Measurements from ENCODE around the gene CHST15. TPM values are rescaled to one million over a fixed set of nuclear protein-coding genes. Genes with fewer than 3 reads are reported as not detected.

Gene CHST15
- total and polyA plus RNA-seq, 4 donors, result 2.9 to 16.5 (median 6.4) TPM

GRCh38 chr10:123962756-123963530 is 130.5 kb downstream of the CHST15 start:
- H3K27me3 ChIP-seq (ENCODE audit: control insufficient read depth in 4 of 4, insufficient read depth in 4 of 4, low read length in 3 of 4), result peaks cover 0 to 6% (median 3%) of the 10 kb centered on the region in 4 donors
- 56% methylated on average over 10 of the region's 10 CpGs for WGBS
- H3K9me3 ChIP-seq (ENCODE audit: control insufficient read depth in 4 of 4, low read length in 3 of 4), result no peaks in the 10 kb centered on the region
- no peak overlapping the region for H3K9ac ChIP-seq (ENCODE audit: low read depth in 1 of 2, low read length in 2 of 2)
- no peaks in the 10 kb centered on the region for H3K4me1 ChIP-seq (ENCODE audit: control insufficient read depth in 4 of 4, insufficient read depth in 4 of 4, low read length in 3 of 4)
- no peaks in the 10 kb centered on the region for H3K36me3 ChIP-seq (ENCODE audit: control insufficient read depth in 4 of 4, insufficient read depth in 3 of 4, low read depth in 1 of 4, low read length in 3 of 4)
- DNase-seq (ENCODE audit: low spot score), result no peak
- H3K27ac ChIP-seq (ENCODE audit: low read depth in 1 of 2, low read length in 2 of 2), result no peak overlapping the region
- H3K4me3 ChIP-seq (ENCODE audit: low read depth in 1 of 3, low read length in 3 of 3), result no peak overlapping the region
- no peak for TF ChIP-seq GABPA (IDR thresholded peaks at IDR 0.05 in 1 of 2, conservative IDR thresholded peaks at IDR 0.05 in 1 of 2)
- no peak for TF ChIP-seq MAX (IDR thresholded peaks at IDR 0.05)
- TF ChIP-seq NR2F2 (IDR thresholded peaks at IDR 0.05), result no peak
- TF ChIP-seq CTCF (IDR thresholded peaks at IDR 0.05; ENCODE audit: low read depth, low read length, missing input control), result no peak
- TF ChIP-seq FOXA2 (IDR thresholded peaks at IDR 0.05), result no peak
- no peak for TF ChIP-seq EGR1 (IDR thresholded peaks at IDR 0.05; ENCODE audit: low read depth in 2 of 2)
- no peak for TF ChIP-seq SP1 (IDR thresholded peaks at IDR 0.05)
- TF ChIP-seq REST (IDR thresholded peaks at IDR 0.05), result no peak
- no peak for TF ChIP-seq RAD21 (IDR thresholded peaks at IDR 0.05)
- no peak for TF ChIP-seq HNF4G (IDR thresholded peaks at IDR 0.05)
- TF ChIP-seq RXRA (IDR thresholded peaks at IDR 0.05), result no peak

- Histone ChIP-seq H3K9me3 (ENCODE audit: control insufficient read depth in 4 of 4, low read length in 3 of 4) (no peaks in the 10 kb centered on the region), H3K9ac (ENCODE audit: low read depth in 1 of 2, low read length in 2 of 2) (no peak overlapping the region), H3K4me3 (ENCODE audit: low read depth in 1 of 3, low read length in 3 of 3) (no peak overlapping the region), H3K36me3 (ENCODE audit: control insufficient read depth in 4 of 4, insufficient read depth in 3 of 4, low read depth in 1 of 4, low read length in 3 of 4) (no peaks in the 10 kb centered on the region), H3K27ac (ENCODE audit: low read depth in 1 of 2, low read length in 2 of 2) (no peak overlapping the region), H3K27me3 (ENCODE audit: control insufficient read depth in 4 of 4, insufficient read depth in 4 of 4, low read length in 3 of 4) (peaks cover 0 to 4% (median 0%) of the 10 kb centered on the region in 4 donors), H3K4me1 (ENCODE audit: control insufficient read depth in 4 of 4, insufficient read depth in 4 of 4, low read length in 3 of 4) (no peaks in the 10 kb centered on the region)
- no peak for DNase-seq (ENCODE audit: low spot score)
- WGBS, result 49% methylated on average over 2 of the region's 2 CpGs
- TF ChIP-seq RAD21 (IDR thresholded peaks at IDR 0.05) (no peak), HNF4A (conservative IDR thresholded peaks at IDR 0.05) (no peak), SP1 (IDR thresholded peaks at IDR 0.05) (no peak), FOXA2 (IDR thresholded peaks at IDR 0.05) (no peak), REST (IDR thresholded peaks at IDR 0.05) (no peak), MAX (IDR thresholded peaks at IDR 0.05) (no peak), CTCF (IDR thresholded peaks at IDR 0.05; ENCODE audit: low read depth, low read length, missing input control) (no peak), YY1 (IDR thresholded peaks at IDR 0.05) (no peak), HNF4G (IDR thresholded peaks at IDR 0.05) (no peak)
Measured at GRCh38 chr10:123958241-123958640, 135.2 kb downstream of the CHST15 start.
